Measurements from ENCODE around the gene ZNF619. TPM values are rescaled to one million over a fixed set of nuclear protein-coding genes. Genes with fewer than 3 reads are reported as not detected.
A peak's percentile ranks its signal among the peaks of the same experiment; 100 is the strongest.

The ZNF619 gene
- total and polyA plus RNA-seq, 9 of the 15 experiments (the other 6 are each of a cell fraction or from before 2014, with no cell fraction given): 1.3 to 9.1 (median 6.3) TPM

- Histone ChIP-seq H3K27ac (ENCODE audit: extremely low read depth, low read depth, low read length) (no peak overlapping the region), H3K27me3 (ENCODE audit: control insufficient read depth in 2 of 2, insufficient read depth in 2 of 2, low read length in 2 of 2) (no peaks in the 10 kb centered on the region), H2AFZ (ENCODE audit: low read depth, low read length) (no peak overlapping the region), H3K9ac (ENCODE audit: insufficient read depth in 1 of 2, low read depth in 2 of 2, low read length in 2 of 2) (no peak overlapping the region), H3K36me3 (ENCODE audit: control insufficient read depth, insufficient read depth, low read length) (peaks cover 80% of the 10 kb centered on the region), H3K4me3 (no peak overlapping the region), H3K9me1 (ENCODE audit: control insufficient read depth, insufficient read depth, low read length) (peaks cover 3% of the 10 kb centered on the region), H3K4me1 (replicated peaks in 1 of 2; ENCODE audit: control insufficient read depth in 2 of 2, insufficient read depth in 2 of 2, low read length in 2 of 2) (peaks cover 20 to 21% of the 10 kb centered on the region in 2 experiments), H3K4me2 (ENCODE audit: insufficient read depth, low read length) (no peak overlapping the region), H4K20me1 (replicated peaks; ENCODE audit: control insufficient read depth, insufficient read depth, low read length) (no peaks in the 10 kb centered on the region; the same call in 1 of the 2 replicates), H3K9me3 (replicated peaks; ENCODE audit: control insufficient read depth, insufficient read depth, low read depth, low read length) (no peaks in the 10 kb centered on the region), H3K79me2 (ENCODE audit: control insufficient read depth, insufficient read depth, low read length) (peaks cover 53% of the 10 kb centered on the region)
- ChIA-PET POLR2A (interaction anchor here (0.5 to 7.7 kb wide), 3 partner anchors 13 to 38 kb away, joined by 3 to 102 read pairs (median 3); partner anchors contain the start of gene ZNF619), CTCF (ENCODE audit: low intra/inter-chr PET ratio) (no interaction called here)
- WGBS (ENCODE audit: insufficient coverage, low coverage, missing lambda C conversion rate): 89% methylated on average over 3 of the region's 3 CpGs
- in situ Hi-C loops (cut with MboI) (loop anchor here (25.0 kb wide), 1 partner anchor 1049 kb away; the partner anchor contains the start of gene RPSA), intact Hi-C loops (cut with micrococcal nuclease) (no loop called here)
- ATAC-seq: no peak
- BruUV-seq (replicated peaks): no TSS peak
- FAIRE-seq: no peak
- DNase-seq (ENCODE audit: extremely low read depth in 1 of 4, low spot score in 3 of 4): no peak
- TF ChIP-seq ZNF316 (IDR thresholded peaks at IDR 0.05) (no peak), ZNF318 (IDR thresholded peaks at IDR 0.05; ENCODE audit: borderline replicate concordance in 1 of 2, low read depth in 1 of 2) (no peak), PKNOX1 (IDR thresholded peaks at IDR 0.05) (no peak), POLR2A (conservative IDR thresholded peaks at IDR 0.05) (peak; percentile 21; the same call in 1 of the 2 replicates)
Measured at GRCh38 chr3:40461161-40461560, 15.8 kb upstream of the ZNF619 start.

Measured in K562 (cell line).